H1 (cell line): Measurements from ENCODE around the gene WDR89. TPM values are rescaled to one million over a fixed set of nuclear protein-coding genes. Genes with fewer than 3 reads are reported as not detected.

Source experiments
- polyA plus RNA-seq, 7 experiments: library from polyadenylated mRNA; depleted of rRNA in 3 of 7; stranded (reverse) in 5 of 7; unstranded in 2 of 7; fragments of >200 nt in 5 of 7; fragments of 200-250 nt in 2 of 7; gene quantifications; 1 replicate in 5 of 7; 2 replicates in 1 of 7; 4 replicates in 1 of 7; pipeline versions ENCODE4 v1.2.1 to v1.2.3, GENCODE V29; 2011 to 2013; ENCODE audit warnings: missing spikeins in 2 of 7, mixed read lengths in 2 of 7
- small RNA-seq: library from polyadenylated mRNA; stranded (forward); fragments of <200 nt; extraction: miRNeasy Mini kit (QIAGEN cat#:217004); gene quantifications from one replicate; pipeline ENCODE3, GENCODE V24; 2013; ENCODE audit not compliant: insufficient read depth
- total RNA-seq: library from RNA; stranded (reverse); fragmentation: NEBNext Ultra II Directional; extraction: Animal tissue kit (Norgen Biotek cat#: 25700); gene quantifications from 2 replicates; pipeline ENCODE4 v1.2.1, GENCODE V29; 2021

The WDR89 gene
- total and polyA plus RNA-seq, 2 of the 8 experiments (the other 6 are each of a cell fraction or from before 2014, with no cell fraction given), result 8.3 to 32.9 TPM

Small RNA genes lying within 50 kb of the gene (small RNA-seq; reads per million reads assigned to genes)
- gene RF00012 (not detected), gene RF00019 (not detected), gene RNU6-1162P (not detected), gene RNU6-597P (not detected)

Other genes with a start within 250 kb of the WDR89 start
- gene PPP2R5E, start 98.5 kb downstream of the WDR89 start, total RNA-seq, result 59.6 and 64.6 TPM in 2 replicates
- gene PPP2R5E, start 98.5 kb downstream of the WDR89 start, polyA plus RNA-seq (2011; rRNA removed), result 4.9 and 6.8 TPM in 2 replicates
- gene SGPP1, start 86.2 kb upstream of the WDR89 start, total RNA-seq, result 6.8 and 8.1 TPM in 2 replicates
- gene SGPP1, start 86.2 kb upstream of the WDR89 start, polyA plus RNA-seq (2011; rRNA removed), result 5.1 and 5.7 TPM in 2 replicates
- 43.6 and 46.1 TPM in 2 replicates for gene SYNE2, start 211.1 kb upstream of the WDR89 start, total RNA-seq
- 32.6 and 44.3 TPM in 2 replicates for gene SYNE2, start 211.1 kb upstream of the WDR89 start, polyA plus RNA-seq (2011; rRNA removed)